Neural cell (in vitro differentiated cells): Measurements from ENCODE around the gene SYNC.

ENCODE experiments used
- CTCF ChIP-seq: fragments of 450-650 bp; IDR thresholded peaks from 2 replicates; pipeline ENCODE4 v1.5.1; 2014; ENCODE audit warnings: antibody characterized with exemption, mild to moderate bottlenecking, moderate library complexity; ENCODE audit not compliant: poor library complexity, severe bottlenecking
- EZH2 ChIP-seq: fragments of 200-600, 300-800 bp; shearing (Covaris generic), sonication (generic); IDR thresholded peaks from 2 replicates; pipeline ENCODE4 v1.6.1; 2014; ENCODE audit warnings: antibody characterized with exemption, low read length, borderline replicate concordance, mild to moderate bottlenecking; ENCODE audit not compliant: insufficient read depth, poor library complexity, severe bottlenecking
- SMC3 ChIP-seq: fragments of 450-650 bp; conservative IDR thresholded peaks from 2 replicates; pipeline ENCODE4 v1.6.1; 2014; ENCODE audit warnings: antibody characterized with exemption, mild to moderate bottlenecking, moderate library complexity; ENCODE audit not compliant: poor library complexity
- TAF1 ChIP-seq: IDR thresholded peaks from 2 replicates; pipeline ENCODE4 v1.6.1; 2012; ENCODE audit warnings: low read depth

GRCh38 chr1:32632829-32633228 lies 69.7 kb downstream of the SYNC start:
- TF ChIP-seq EZH2: no peak
- TF ChIP-seq CTCF: no peak
- no peak for TF ChIP-seq SMC3
- no peak for TF ChIP-seq TAF1
